ENCODE measurements around the gene B4GALT4.

Gene B4GALT4

GRCh38 chr3:119237299-119237698, 3.4 kb downstream of the B4GALT4 start:
- no peak for DNase-seq

- DNase-seq, result no peak
Observed at GRCh38 chr3:119236756-119237155, 3.9 kb downstream of the B4GALT4 start.

DNA sequence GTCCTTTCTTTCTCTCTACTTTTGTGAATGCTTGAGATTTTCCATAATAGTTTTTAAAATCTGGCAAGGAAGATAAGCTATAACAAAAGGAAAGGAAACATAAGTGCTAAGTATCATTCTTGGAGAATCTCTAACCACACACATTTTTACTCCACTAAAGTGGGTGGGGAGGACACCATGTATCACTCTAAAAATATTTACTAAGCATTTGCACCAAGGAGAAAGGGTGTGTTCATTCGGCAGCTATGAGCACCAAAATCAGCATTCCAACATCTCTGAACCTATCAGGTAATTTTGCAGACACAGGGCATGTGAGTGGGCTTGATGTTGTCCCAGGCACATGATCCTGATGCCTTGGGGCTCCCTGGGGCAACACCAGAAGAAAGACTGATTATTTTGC, 5.5 kb downstream of the B4GALT4 start:
- DNase-seq, result no peak

DNA sequence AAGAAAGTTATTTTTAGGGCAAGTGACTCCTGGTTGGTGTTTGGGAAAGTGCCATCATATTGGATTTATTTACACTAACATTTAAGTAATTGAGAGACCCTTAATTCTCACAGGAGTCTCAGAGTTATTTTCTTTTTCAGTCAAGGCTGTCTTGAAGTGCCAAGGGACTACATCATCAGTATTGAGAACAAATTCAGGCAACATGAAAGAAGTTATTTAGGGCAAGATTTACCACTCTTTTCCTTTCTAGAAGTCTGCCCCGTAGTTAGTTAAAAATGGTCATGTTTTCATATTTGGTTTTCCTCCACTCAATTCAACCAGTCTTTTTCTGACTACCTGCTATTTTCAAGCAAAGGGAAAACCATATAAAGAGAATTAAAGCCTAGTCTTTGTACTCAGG, 6.1 kb downstream of the B4GALT4 start:
- no peak for DNase-seq

- DNase-seq, result no peak
Observed at GRCh38 chr3:119230745-119231144, 9.9 kb downstream of the B4GALT4 start.

DNA sequence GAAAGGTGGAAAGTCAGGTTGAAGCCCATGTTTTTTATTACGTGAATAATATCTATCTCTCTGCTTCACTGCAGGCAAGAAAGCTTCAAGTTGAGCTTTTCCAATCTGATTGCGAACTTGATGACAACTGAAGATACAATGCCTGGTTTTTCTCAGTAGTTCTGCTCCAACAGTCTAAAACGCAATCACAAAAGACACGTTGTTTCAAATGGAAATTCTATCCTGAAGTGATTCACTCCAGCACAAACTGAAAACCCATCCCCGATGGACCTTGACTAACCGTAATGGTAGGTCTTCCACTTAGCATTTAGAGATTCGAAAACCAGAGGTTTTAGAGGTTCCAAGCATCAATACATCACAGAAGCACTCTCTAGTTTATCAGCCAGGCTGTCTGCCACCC, 10.6 kb downstream of the B4GALT4 start:
- no peak for DNase-seq

DNA sequence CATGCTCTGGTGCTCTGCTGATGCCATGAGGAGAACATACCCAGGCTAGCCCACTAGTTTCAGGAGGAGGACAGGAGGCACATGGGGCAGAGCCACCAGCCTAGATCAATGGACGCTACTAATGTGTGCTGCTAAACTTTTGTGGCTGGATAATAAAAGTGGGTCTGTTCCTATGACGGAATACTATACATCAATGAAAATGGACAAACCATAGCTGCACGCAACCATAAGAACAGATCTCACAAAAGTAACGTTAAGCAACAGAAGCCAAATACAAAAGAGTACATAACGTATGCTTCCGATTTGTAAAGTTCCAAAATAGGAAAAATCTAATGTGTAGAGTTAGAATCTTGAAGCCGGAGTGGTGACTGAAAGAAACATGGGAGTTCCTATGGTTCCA, 11.5 kb downstream of the B4GALT4 start:
- no peak for DNase-seq

- no peak for DNase-seq
Observed at GRCh38 chr3:119228373-119229145, 12.1 kb downstream of the B4GALT4 start.

- DNase-seq, result no peak
Observed at GRCh38 chr3:119227070-119227850, 13.4 kb downstream of the B4GALT4 start.

- DNase-seq, result no peak
Observed at GRCh38 chr3:119225121-119225520, 15.6 kb downstream of the B4GALT4 start.

- no peak for DNase-seq
Observed at GRCh38 chr3:119223511-119223910, 17.2 kb downstream of the B4GALT4 start.

GRCh38 chr3:119222391-119222790, 18.3 kb downstream of the B4GALT4 start:
- no peak for DNase-seq

DNA sequence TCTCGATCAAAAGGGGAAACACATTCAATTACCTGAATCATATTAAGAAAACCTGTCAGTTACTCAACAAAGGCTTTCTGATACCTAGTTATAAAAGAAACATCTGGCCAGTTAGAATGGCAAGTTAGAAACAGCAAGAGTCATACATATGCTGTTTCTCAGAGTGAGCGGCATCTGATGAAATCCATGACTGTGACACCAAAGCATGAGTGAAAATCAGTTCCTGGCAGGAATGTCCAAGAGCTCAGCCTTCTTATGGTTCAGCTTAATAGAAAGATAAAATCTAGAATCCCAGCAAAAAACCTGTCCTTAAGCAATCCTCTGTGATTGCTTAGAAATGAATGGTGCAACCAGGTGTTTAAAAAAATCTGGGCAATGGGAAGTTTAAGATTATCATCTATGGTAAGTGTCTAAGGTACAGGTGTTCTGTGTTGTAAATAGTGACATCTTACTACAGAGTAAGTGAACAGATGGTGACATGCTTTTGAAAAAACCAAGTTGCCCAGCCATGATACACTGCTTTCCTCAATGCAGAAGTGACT, 18.8 kb downstream of the B4GALT4 start:
- DNase-seq, result no peak

DNA sequence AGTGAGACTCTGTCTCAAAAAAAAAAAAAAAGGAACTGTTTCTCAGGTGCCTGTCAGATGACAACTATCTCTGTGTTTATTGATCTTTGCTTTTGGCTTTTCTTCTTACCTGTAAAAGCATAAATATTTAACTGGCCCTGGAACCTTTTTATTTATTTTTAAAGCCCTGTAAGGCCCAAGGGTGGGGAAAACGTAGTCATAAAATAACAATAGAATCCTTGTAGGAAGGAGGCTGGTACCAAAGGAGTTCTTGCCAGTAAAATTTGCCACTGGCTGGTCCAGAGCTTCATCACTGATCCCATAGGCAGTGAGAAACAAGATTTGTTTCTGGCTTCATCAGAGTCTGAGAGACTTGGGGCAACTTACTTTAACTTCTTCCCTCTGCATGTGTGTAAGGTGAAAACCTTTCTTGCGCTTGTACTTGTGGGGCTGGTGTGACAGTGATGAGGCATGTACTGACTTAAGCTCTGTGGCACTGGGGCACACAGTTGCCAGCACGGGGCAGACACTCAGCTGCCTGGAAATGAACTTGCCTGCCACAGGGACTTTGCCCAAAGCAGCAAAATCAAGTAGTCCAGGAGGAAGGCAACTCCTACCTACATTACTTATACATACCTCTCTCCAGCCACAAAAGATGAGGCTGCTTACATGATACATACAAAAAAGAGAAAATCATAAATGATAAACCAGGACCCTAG, 19.6 kb downstream of the B4GALT4 start:
- no peak for DNase-seq

DNA sequence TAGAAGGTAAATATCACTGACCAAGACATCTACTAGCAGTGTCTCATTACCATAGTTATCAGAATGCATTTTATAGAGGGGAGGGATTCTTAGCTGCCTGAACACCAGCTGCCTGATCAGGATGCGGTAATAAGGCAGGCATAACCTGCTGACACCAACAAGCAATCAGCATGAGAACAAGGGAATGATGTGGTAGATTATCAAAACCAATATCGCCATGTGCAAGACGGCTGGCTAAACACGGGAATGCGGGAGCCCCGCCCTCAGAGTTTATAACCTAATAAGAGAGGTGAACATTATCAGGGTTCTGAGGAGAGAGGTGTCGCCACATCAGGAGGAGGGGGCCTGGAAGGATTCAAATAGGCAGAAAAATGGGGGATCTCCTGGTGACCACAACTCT, 20.5 kb downstream of the B4GALT4 start:
- no peak for DNase-seq

DNA sequence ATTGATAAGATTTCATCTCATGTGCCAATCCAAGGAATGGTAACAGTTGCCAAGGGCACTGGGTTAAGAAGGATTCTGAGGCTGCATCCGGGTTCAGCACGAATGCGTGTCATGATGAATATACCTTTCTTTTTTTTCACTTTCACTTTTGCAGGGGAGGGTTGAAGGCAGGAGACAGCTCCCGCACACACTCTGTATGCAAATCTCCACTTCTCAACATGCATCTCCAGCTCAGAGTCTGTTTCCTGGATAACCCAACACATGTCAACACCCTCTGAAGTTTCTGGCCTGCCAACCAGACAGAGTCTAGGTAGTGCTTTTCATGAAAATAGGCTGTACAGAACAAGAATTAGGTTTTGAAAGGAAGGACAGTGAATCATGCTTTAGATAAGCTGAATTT, 21.6 kb downstream of the B4GALT4 start:
- DNase-seq, result no peak

- DNase-seq, result no peak
Observed at GRCh38 chr3:119211803-119212202, 28.9 kb downstream of the B4GALT4 start.

- DNase-seq, result no peak
Observed at GRCh38 chr3:119211193-119211592, 29.5 kb downstream of the B4GALT4 start.

GRCh38 chr3:119207512-119207875, 33.2 kb downstream of the B4GALT4 start:
- peak in 1 of 56 donors; percentile 9 for DNase-seq

- no peak for DNase-seq
Observed at GRCh38 chr3:119206611-119207511, 33.8 kb downstream of the B4GALT4 start.

DNA sequence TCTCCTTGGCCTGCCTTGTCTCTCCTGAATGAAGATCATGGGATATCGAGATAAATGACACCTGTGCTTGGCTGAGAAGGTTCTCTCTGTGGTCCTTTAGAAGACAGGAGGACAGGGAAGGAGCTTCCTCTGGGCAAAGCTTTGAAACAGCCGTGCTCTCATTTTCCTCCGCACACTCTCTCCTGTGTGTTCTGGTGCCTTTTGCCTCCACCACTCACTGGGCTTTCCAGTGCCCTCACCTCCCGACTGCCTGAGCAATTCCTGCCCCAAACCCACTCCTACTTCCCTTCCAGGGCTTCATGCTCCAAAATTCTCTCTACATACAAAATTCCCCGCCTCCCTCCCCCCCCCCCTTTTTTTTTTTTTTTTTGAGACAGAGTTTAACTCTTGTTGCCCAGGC, 35.0 kb downstream of the B4GALT4 start:
- DNase-seq, result no peak

Measured in nucleus accumbens (tissue), 56 donors.